ENCODE measurements around the gene MAMLD1.

The MAMLD1 gene

DNA sequence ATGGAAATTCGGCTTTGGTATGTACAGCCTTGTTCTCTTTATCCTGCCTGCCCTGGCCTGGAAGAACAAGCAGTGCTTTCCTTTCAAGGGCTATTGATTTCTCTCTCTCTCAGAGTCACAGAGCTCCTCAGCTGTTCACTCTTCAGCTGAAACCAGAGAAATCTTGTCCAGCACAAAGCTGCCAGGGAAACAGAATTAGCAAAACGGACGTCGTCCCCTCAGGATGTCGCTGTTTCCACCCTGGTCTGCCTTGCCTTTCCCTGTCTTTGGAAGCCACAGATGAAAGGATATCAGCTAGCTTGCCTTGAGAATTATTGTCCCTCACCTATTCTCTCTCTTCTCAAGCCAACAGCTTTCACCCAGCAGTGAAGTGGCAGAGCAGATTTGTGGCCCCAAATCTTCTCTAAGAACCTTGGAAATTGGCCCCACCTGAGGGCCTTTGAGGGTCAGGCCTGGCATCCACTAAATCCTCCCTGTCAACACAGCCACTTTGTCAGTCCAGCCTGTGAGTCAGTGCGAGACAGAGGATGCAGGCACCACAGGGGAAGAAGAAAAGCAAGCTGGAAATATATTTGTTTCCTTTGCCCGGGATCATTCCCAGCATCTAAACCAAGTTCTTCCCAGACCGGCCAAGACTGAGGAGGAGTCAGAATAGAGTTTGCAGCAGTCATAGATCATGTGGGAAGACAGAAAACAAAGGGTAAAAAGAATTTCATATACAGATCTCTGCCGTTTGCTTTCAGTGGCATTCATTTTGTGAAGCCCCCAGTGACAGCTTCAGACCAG is 141.5 kb downstream of the MAMLD1 start:
- DNase-seq: no peak

- no peak for DNase-seq
Observed at GRCh38 chrX:150506020-150506419, 142.9 kb downstream of the MAMLD1 start.

- DNase-seq: no peak
Observed at GRCh38 chrX:150506486-150506885, 143.4 kb downstream of the MAMLD1 start.

- no peak for DNase-seq
Observed at GRCh38 chrX:150507251-150507856, 144.2 kb downstream of the MAMLD1 start.

GRCh38 chrX:150508018-150508417 is 144.9 kb downstream of the MAMLD1 start:
- no peak for DNase-seq

DNA sequence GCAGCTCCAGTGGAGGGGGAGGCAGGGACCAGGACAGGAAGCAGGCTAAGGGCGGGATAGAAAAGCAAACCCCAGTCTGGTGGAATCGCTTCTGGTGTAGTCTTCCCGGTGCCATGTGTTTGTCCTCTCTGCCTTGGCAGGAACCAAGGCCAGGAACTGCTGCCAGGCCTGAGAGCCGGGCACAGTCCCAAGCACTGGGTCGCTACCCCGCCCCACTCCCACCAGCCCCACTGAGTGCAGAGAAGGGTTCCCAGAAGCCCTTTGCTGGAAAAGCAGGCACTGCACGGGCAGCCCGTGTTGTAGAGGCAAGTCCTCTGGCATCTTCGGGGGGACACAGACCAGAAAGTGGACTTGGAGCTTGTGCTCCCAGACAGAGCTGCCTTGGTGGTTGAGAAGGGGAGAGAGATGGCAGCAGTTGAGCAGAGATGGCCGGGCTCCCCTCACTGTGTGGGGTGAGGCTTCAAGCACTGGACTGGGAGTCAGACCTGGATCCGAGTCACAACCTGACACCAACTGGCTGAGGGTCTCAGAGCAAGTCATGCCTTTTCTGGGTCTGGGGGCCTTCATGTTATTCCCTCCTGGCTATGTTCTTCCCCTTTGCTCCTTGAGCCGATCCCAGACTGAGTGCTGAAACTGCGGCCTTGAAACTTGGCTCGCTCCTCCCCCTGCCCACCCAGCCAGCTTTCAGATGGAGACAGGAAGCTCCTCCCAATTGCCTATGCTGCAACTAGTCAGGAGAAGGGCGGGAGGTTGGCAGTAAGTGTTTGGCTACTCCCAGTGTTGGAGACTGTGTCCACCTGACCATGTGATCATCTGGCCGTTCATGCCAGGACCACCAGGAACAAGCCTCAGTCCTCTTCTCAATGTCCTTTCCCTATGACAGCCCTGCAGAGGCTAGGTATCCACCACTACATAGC is 145.6 kb downstream of the MAMLD1 start:
- DNase-seq: no peak

DNA sequence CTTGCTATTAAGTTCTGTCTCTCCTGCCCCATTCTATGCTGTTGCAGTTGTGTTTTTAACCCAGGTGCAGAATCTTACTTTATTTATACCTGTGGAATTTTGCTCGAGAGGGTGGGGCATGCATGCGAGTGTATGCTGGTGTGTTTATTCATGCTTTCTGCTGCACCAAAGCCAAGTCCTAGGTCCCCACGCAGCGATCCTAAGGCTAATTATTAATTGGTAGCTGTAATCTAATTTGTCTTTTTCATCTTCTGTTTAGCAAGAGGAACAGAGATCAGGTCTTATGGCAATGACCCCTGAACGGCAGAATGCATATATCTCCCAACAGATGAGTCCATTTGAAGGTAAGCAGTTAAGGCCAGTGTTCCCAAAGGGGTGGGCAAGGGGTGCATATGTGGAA is 146.6 kb downstream of the MAMLD1 start:
- no peak for DNase-seq

DNA sequence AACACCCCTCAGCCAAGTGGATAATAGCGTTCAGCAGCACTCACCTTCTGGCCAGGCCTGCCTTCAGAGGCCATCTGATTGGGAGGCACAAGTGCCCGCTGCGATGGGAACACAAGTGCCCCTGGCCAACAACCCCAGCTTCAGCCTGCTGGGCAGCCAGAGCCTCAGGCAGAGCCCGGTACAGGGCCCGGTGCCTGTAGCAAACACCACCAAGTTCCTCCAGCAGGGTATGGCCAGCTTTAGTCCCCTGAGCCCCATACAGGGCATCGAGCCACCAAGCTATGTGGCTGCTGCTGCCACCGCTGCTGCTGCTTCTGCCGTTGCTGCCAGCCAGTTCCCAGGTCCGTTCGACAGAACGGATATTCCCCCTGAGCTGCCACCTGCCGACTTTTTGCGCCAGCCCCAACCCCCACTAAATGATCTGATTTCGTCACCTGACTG is 149.4 kb downstream of the MAMLD1 start:
- DNase-seq: peak; percentile 55

GRCh38 chrX:150513544-150513943 is 150.4 kb downstream of the MAMLD1 start:
- peak; percentile 94 for DNase-seq

- DNase-seq: no peak
Observed at GRCh38 chrX:150514462-150514861, 151.3 kb downstream of the MAMLD1 start.

- no peak for DNase-seq
Observed at GRCh38 chrX:150515801-150516200, 152.7 kb downstream of the MAMLD1 start.

DNA sequence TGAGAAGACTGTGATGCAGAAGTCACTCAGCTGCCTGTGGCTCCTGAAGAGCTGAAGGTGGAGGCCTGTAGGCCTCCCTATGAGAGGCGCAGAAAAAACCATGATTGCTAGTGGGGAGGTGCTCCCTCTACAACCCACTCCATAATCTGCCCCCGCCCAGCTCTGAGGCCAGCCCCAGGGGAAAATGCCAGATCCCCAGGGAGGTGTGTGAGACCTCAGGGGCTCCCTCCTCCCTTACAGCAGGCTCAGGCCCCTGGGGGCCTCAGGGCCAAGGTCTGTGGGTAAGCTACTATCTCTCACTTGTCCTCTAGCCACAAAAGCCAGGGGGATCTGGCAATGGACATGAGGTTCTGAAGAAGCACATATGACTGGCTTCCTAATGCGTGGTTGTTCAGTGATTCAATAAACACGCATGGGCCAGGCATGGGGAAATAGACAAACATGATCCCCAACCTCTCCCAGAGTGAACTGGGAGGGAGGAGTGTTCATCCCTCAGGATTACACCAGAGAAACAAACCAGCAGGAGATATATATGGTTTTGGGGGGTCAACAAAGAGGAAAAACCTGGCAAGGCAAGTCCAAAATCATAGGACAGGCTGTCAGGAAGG is 154.3 kb downstream of the MAMLD1 start:
- peak; percentile 84 for DNase-seq

- no peak for DNase-seq
Observed at GRCh38 chrX:150522494-150522893, 159.4 kb downstream of the MAMLD1 start.

- DNase-seq: no peak
Observed at GRCh38 chrX:150525061-150525919, 162.2 kb downstream of the MAMLD1 start.

DNA sequence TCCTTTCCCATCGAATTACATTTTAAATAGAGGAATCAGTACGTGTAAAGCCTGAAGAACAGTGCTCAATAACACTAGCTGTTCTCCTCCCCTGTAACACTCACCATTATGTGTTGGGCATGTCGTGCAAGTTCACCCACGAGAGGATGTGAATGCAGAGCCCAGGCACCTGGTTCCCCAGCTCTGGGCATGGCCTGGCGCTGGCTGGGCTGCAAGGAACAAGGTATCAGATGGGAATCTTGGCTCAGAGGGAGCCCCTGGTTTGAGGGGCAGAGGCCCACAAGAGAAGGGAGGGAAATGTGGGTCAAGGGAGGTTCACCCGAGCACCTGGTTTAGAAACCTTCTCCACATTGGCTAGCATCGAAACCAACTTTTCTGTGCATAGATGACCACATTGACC is 163.6 kb downstream of the MAMLD1 start:
- DNase-seq: no peak

DNA sequence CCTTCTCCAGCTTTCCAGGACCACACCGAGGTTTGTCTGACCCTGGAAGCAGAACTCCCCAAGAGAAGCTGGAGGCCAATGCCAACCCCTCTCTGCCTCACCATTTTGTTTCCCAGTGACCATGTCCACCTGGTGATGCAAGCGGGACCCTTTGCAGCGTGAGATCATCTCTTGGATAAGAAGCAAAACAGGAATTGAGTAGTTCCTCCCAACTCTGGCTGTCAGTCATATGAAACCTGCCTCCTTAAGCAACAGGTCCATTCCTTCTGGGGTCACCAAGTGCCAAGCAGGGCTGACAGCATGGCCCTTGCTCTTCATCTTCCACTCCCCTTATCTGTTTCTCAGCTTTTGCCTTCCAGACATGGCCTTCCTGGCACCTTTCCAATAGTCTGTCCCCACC is 164.0 kb downstream of the MAMLD1 start:
- DNase-seq: no peak

DNA sequence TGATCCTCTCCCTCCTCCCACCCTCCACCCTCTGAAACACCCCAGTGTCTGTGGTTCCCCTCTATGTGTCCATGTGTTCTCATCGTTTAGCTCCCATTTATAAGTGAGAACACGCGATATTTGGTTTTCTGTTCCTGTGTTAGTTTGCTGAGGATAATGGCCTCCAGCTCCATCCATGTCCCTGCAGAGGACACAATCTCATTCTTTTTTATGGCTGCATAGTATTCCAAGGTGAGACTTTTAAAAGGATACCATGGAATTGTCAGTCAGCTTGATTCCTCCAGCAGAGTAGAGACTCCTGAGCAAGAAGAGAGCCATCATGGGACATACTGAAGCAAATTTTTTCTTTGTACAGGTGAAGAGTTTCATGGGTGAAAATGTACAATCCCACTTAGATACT is 166.5 kb downstream of the MAMLD1 start:
- DNase-seq: no peak

DNA sequence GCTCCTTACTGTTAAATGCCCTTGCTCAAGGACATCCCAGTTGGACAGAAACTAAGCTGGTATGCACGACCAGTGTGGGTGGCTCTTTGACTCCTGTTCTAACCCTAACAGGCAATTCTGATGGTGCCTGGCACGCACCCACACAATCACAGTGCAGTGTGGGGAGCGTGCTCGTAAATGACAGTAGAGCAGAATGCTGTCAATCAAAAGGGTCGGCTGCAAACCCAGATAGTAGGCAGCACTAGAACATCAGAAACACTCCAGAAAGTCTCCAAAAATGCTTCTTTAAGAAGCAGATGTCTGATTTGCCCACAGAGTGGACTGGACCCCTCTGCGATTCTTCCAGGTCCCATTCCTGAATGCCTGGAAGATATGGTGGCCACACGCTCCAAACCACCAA is 167.7 kb downstream of the MAMLD1 start:
- no peak for DNase-seq

- no peak for DNase-seq
Observed at GRCh38 chrX:150531467-150531866, 168.3 kb downstream of the MAMLD1 start.

DNA sequence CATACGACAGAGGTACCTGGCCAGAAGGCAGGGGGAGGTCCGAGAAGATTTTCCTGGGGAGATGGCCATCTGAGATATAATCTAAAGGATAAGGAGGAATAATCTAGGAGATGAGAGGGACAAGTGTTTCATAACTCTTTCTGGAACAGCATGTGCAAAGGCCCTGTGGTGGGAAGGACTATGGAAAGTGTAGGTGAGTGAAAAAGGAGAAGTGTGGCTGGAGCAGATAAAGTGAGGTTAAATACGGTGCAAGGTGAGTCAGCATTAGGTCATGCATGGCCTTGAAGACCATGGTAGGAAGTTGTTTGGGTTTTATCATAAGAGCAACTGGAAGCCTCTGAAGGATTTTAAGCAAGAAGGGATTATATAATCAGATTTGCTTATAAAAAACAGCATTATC is 170.7 kb downstream of the MAMLD1 start:
- no peak for DNase-seq

GRCh38 chrX:150536455-150537116 is 173.5 kb downstream of the MAMLD1 start:
- DNase-seq: no peak

DNA sequence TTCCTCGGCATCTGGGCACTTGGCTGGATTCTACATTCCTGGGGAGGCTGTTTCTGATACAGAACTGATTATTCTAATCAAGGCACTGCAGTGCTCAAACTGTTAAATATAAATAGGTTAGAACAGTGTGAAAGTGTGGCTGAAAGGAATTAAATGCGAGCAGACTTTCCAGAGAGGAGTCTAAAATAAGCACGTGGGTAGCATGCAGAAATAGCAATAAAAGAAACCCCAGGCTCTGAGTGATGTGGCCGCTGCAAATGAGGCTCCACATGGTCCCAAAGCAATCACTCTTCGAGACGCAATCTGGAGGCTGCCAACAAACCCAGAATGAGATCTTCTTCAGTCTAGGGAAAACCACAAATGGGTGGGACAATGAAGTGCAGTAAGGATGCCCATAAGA is 174.7 kb downstream of the MAMLD1 start:
- DNase-seq: no peak
